H1 (cell line): ENCODE results near the gene SNTG2.

ENCODE experiments used
- ASH2L ChIP-seq: fragments of 200-600, 300-600 bp; sonication (generic); IDR thresholded peaks from one replicate; pipeline ENCODE4 v1.7.1; 2017; ENCODE audit warnings: low read length
- CTCF ChIP-seq, 3 experiments: IDR thresholded peaks; 1 replicate in 2 of 3; 2 replicates in 1 of 3; pipeline versions ENCODE4 v1.5.1 to v1.6.1; 2011; ENCODE audit warnings: low read length in 3 of 3, mild to moderate bottlenecking in 3 of 3, inconsistent platforms in 2 of 3, low read depth in 1 of 3, moderate library complexity in 1 of 3; ENCODE audit not compliant: insufficient read depth in 1 of 3; ENCODE audit errors: control extremely low read depth in 1 of 3
- POLR2A ChIP-seq, 2 experiments: IDR thresholded peaks; 1 replicate in 1 of 2; 2 replicates in 1 of 2; pipeline ENCODE4 v1.6.1; 2011; ENCODE audit warnings: low read depth in 2 of 2, low read length in 2 of 2, mild to moderate bottlenecking in 2 of 2; ENCODE audit errors: control extremely low read depth in 1 of 2
- TCF12 ChIP-seq: IDR thresholded peaks from 2 replicates; pipeline ENCODE4 v1.6.1; 2011; ENCODE audit warnings: low read depth, mild to moderate bottlenecking, low read length

DNA sequence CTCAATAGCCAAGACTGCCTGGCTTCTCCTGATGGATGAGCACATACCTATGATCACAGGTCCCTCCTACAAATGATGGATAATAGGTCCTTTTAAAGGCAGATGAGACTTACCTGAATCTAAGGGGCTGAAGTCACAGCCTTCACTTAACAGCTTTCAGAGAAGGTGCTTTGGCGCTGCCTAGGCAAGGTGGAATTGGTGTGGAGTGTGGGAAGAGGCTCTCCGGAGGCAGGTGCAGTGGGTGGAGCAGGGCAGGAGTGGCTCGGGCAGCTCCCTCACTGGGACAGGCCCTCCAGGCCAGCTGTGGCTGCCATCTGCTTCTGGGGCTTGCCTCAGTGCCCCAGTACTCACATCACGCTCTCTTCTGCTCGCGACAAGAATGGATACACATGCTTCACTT, 363.6 kb downstream of the SNTG2 start:
- TF ChIP-seq ASH2L (no peak), TCF12 (no peak), POLR2A (IDR thresholded peaks at IDR 0.05; ENCODE audit: control extremely low read depth in 1 of 2, low read depth in 2 of 2, low read length in 2 of 2) (no peak), CTCF (IDR thresholded peaks at IDR 0.05; ENCODE audit: control extremely low read depth in 1 of 3, insufficient read depth in 1 of 3, low read depth in 1 of 3, low read length in 3 of 3) (no peak)
